Measurements from ENCODE around the gene PARP16.
A peak's percentile ranks its signal among the peaks of the same experiment; 100 is the strongest.

PARP16 gene

GRCh38 chr15:65318870-65319356 is 32.2 kb upstream of the PARP16 start:
- H3K9me3 ChIP-seq, result no peaks in the 10 kb centered on the region
- no peak overlapping the region for H3K4me3 ChIP-seq (ENCODE audit: low read depth, low read length)
- TF ChIP-seq CTCF (IDR thresholded peaks at IDR 0.05; ENCODE audit: low read depth, low read length), result peak; percentile 87
- H3K36me3 ChIP-seq, result no peaks in the 10 kb centered on the region
- peaks cover 8% of the 10 kb centered on the region for H3K4me1 ChIP-seq
- DNase-seq, result peak; percentile 87
- H3K27me3 ChIP-seq, result no peaks in the 10 kb centered on the region

DNA sequence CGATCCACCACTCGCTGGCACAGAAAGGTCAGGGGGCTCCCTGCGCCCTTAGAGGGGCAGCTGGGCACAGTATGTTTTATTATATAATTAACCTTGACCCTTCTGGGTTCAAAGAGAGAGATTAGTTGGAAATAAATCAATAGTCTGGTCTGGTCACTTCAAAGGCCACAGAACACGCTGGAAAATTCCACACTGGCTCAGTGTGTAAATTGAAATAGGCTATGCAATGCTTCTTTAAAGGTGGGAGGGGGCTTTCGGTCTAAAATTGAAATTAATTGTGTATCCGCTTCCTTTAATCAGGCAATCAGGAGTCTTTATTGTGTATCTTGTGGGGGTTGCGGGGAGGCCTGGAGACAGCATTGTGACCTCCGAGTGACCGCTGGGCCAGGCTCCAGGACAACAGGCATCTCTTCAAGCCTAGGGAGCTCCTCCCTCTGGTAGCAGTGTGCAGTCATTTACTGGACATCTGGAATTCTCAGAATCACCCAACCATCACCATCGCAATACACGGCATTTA is 25.8 kb upstream of the PARP16 start:
- no peaks in the 10 kb centered on the region for H3K36me3 ChIP-seq
- no peaks in the 10 kb centered on the region for H3K9me3 ChIP-seq
- no peaks in the 10 kb centered on the region for H3K27me3 ChIP-seq
- H3K4me3 ChIP-seq (ENCODE audit: low read depth, low read length), result no peak overlapping the region
- peak; percentile 46 for DNase-seq
- H3K4me1 ChIP-seq, result peaks cover 6% of the 10 kb centered on the region
- TF ChIP-seq CTCF (IDR thresholded peaks at IDR 0.05; ENCODE audit: low read depth, low read length), result peak; percentile 10; the same call in 1 of the 2 replicates

DNA sequence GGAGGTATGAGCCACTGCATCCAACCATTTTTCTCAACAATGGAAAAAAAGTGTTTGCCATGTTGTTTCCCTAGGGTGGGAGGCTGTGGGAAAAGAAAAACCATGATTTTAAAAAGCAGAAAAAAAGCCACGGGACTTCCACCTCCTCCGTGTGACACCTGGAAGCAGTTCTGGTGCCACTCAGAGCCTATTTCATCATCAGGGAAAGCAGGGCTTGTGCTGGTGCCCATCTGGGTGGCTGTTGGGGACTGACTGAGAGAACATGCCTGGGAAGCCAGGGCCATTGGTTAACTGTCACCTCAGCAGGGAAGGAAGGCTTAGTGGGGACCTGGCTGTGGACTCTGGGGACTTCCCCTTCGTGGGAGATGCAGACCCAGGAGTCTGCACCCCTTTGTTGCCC is 25.1 kb upstream of the PARP16 start:
- H3K4me3 ChIP-seq (ENCODE audit: low read depth, low read length), result no peak overlapping the region
- no peaks in the 10 kb centered on the region for H3K27me3 ChIP-seq
- no peaks in the 10 kb centered on the region for H3K36me3 ChIP-seq
- DNase-seq, result no peak
- H3K4me1 ChIP-seq, result peaks cover 6% of the 10 kb centered on the region
- no peaks in the 10 kb centered on the region for H3K9me3 ChIP-seq
- no peak for TF ChIP-seq CTCF (IDR thresholded peaks at IDR 0.05; ENCODE audit: low read depth, low read length)

DNA sequence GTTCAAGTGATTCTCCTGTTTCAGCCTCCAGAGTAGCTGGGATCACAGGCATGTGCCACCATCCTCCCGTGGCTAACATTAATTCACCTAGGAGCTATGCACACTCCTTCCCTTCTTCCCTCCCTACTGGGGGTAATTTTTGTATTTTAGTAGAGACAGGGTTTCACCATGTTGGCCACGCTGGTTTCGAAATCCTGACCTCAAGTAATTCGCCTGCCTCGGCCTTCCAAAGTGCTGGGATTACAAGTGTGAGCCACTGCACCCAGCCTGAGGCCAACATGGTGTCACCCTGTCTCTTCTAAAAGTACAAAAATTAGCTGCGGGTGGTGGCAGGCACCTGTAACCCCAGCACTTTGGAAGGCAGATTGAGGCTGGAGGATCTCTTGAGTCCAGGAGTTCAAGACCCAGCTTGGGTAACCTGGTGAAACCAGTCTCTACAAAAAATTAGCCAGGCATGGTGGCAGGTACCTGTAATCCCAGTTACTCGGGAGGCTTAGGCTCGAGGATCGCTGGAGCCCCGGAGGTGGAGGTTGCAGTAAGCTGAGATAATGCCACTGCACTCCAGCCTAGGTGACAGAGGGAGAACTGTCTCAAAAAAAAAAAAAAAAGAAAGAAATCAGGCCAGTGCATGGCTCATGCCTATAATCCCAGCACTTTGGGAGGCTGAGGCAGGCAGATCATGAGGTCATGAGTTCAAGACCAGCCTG is 23.9 kb upstream of the PARP16 start:
- H3K36me3 ChIP-seq, result no peaks in the 10 kb centered on the region
- no peak for TF ChIP-seq CTCF (IDR thresholded peaks at IDR 0.05; ENCODE audit: low read depth, low read length)
- no peaks in the 10 kb centered on the region for H3K27me3 ChIP-seq
- no peaks in the 10 kb centered on the region for H3K9me3 ChIP-seq
- no peak overlapping the region for H3K4me3 ChIP-seq (ENCODE audit: low read depth, low read length)
- DNase-seq, result no peak
- peaks cover 6% of the 10 kb centered on the region for H3K4me1 ChIP-seq

DNA sequence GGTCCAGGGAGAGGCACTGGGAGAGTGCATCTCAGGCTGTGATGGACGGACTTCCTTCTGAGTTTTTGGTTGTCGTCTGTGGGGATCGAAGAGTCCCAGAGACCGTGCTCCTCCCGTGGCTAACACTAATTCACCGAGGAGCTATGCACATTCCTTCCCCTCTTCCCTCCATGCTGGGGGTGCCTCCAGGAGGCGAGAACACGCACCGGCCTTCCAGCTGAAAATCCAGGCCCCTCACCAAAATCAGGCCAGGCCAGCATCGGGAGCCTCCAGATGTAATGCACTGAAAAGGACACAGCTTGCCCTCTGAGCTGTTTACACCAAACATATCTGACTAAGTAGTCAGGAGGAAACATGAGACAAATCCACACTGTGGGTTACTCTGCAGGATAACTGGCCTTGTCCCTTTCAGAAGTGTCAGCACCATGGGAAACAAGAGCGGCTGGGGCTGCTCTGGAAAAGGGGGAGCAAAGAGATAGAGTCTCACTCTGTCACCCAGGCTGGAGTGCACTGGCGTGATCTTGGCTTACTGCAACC is 23.3 kb upstream of the PARP16 start:
- TF ChIP-seq CTCF (IDR thresholded peaks at IDR 0.05; ENCODE audit: low read depth, low read length), result no peak
- no peaks in the 10 kb centered on the region for H3K9me3 ChIP-seq
- DNase-seq, result no peak
- peaks cover 6% of the 10 kb centered on the region for H3K4me1 ChIP-seq
- no peaks in the 10 kb centered on the region for H3K27me3 ChIP-seq
- no peak overlapping the region for H3K4me3 ChIP-seq (ENCODE audit: low read depth, low read length)
- no peaks in the 10 kb centered on the region for H3K36me3 ChIP-seq

GRCh38 chr15:65307978-65308377 is 21.3 kb upstream of the PARP16 start:
- Histone ChIP-seq H3K27me3 (no peaks in the 10 kb centered on the region), H3K4me1 (peaks cover 10% of the 10 kb centered on the region), H3K4me3 (ENCODE audit: low read depth, low read length) (no peak overlapping the region), H3K9me3 (no peaks in the 10 kb centered on the region), H3K36me3 (no peaks in the 10 kb centered on the region)
- no peak for TF ChIP-seq CTCF (IDR thresholded peaks at IDR 0.05; ENCODE audit: low read depth, low read length)
- no peak for DNase-seq
